Measurements from ENCODE around the gene GRID1.

Gene GRID1

GRCh38 chr10:85603151-85603940, 763.2 kb downstream of the GRID1 start:
- ATAC-seq, result peak; percentile 9 to 20

GRCh38 chr10:85602713-85603112, 763.9 kb downstream of the GRID1 start:
- ATAC-seq, result no peak

- no peak for ATAC-seq
Measured at GRCh38 chr10:85602306-85602705, 764.3 kb downstream of the GRID1 start.

GRCh38 chr10:85601526-85601925, 765.1 kb downstream of the GRID1 start:
- ATAC-seq, result no peak

GRCh38 chr10:85600744-85601081, 765.9 kb downstream of the GRID1 start:
- ATAC-seq, result no peak

- ATAC-seq, result peak in 1 of 2 donors; percentile 13
Measured at GRCh38 chr10:85600026-85600743, 766.4 kb downstream of the GRID1 start.

- no peak for ATAC-seq
Measured at GRCh38 chr10:85599081-85599480, 767.5 kb downstream of the GRID1 start.

- ATAC-seq, result no peak
Measured at GRCh38 chr10:85598646-85599045, 767.9 kb downstream of the GRID1 start.

- no peak for ATAC-seq
Measured at GRCh38 chr10:85597006-85597405, 769.6 kb downstream of the GRID1 start.

GRCh38 chr10:85596389-85596788, 770.2 kb downstream of the GRID1 start:
- no peak for ATAC-seq

GRCh38 chr10:85594239-85594638, 772.4 kb downstream of the GRID1 start:
- ATAC-seq, result peak in 1 of 2 donors; percentile 40

GRCh38 chr10:85593226-85593772, 773.3 kb downstream of the GRID1 start:
- ATAC-seq, result no peak

- no peak for ATAC-seq
Measured at GRCh38 chr10:85581371-85581770, 785.2 kb downstream of the GRID1 start.

GRCh38 chr10:85580585-85580984, 786.0 kb downstream of the GRID1 start:
- ATAC-seq, result no peak

- no peak for ATAC-seq
Measured at GRCh38 chr10:85578860-85579259, 787.7 kb downstream of the GRID1 start.

GRCh38 chr10:85575441-85575840, 791.2 kb downstream of the GRID1 start:
- no peak for ATAC-seq

- no peak for ATAC-seq
Measured at GRCh38 chr10:85570871-85571270, 795.7 kb downstream of the GRID1 start.

- ATAC-seq, result no peak
Measured at GRCh38 chr10:85565381-85565780, 801.2 kb downstream of the GRID1 start.

GRCh38 chr10:85558533-85558932, 808.1 kb downstream of the GRID1 start:
- ATAC-seq, result no peak

- no peak for ATAC-seq
Measured at GRCh38 chr10:85557706-85558105, 808.9 kb downstream of the GRID1 start.

- no peak for ATAC-seq
Measured at GRCh38 chr10:85557077-85557476, 809.5 kb downstream of the GRID1 start.

Data from activated CD4-positive, CD25-positive, alpha-beta regulatory T cell treated with anti-CD3 and anti-CD28 coated beads, Interleukin-2, amount 50 U/mL, for 24 hours (primary cell).